GM19468 (cell line): ENCODE measurements around the gene ARHGAP15.
"Not testable (repeated sequence)": the region's sequence is repeated elsewhere in the genome, so short reads cannot be mapped to it uniquely, and the experiment has no call there.

Source experiments
- ATAC-seq: cut with Tn5 transposase; IDR thresholded peaks from one replicate; pipeline ENCODE4 v1.9.1; 2021; ENCODE audit warnings: mild to moderate bottlenecking, moderate library complexity, moderate number of reproducible peaks; ENCODE audit not compliant: unreplicated experiment; ENCODE audit errors: extremely low read depth

The ARHGAP15 gene

GRCh38 chr2:143128681-143129580 lies at the start of gene ARHGAP15:
Gene ARHGAP15 (plus strand): TSS chr2:143129419.
- ATAC-seq, result peak; percentile 86

GRCh38 chr2:143081616-143082015 lies 47.6 kb upstream of the ARHGAP15 start:
- no peak for ATAC-seq

GRCh38 chr2:143083636-143084035 lies 45.6 kb upstream of the ARHGAP15 start:
- ATAC-seq, result no peak

GRCh38 chr2:143084462-143084861 lies 44.8 kb upstream of the ARHGAP15 start:
- no peak for ATAC-seq

DNA sequence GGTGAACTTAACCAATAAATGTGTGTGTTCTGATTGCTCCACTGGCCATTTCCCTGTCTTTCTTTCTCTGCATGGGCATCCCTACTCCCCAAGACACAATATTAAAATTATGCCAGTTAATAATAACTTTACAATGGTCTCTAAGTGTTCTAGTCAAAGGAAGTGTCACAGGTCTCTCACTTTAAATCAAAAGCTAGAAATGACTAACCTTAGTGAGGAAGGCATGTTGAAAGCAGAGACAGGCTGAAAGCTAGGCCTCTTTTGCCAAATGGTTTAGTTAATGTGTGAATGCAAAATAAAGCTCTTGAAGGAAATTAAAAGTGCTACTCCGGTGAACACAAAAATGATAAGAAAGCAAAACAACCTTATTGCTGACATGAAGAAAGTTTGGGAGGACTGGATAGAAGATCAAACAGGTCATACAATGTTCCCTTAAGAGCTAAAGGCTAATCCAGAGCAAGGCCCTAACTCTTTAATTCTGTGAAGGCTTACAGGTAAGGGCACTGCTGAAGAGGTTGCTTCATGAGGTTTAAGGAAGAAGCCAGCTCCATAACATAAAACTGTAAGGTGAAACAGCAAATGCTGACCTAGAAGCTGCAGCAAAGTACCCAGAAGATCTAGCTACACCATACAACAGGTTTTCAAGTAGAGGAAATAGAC lies 44.0 kb upstream of the ARHGAP15 start:
- ATAC-seq, result peak; percentile 43

DNA sequence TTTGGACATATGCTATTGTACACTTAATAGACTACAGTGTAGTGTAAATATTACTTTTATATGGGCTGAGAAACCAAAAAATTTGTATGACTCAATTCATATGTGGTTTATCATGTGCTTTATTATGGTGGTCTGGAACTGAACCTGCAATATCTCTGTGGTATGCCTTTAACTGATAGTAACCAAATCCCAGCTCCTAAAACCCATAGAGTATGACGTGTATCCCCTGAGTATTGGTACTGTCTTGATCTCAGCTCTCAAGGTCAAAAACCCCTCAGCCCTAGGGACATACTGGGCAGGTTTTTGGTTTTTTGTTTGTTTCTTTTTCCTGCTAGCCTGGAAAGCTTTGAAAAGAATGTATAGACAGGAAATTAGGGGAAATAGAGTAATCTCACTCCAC lies 42.2 kb upstream of the ARHGAP15 start:
- no peak for ATAC-seq

- ATAC-seq, result no peak
Observed at GRCh38 chr2:143088388-143088787, 40.8 kb upstream of the ARHGAP15 start.

DNA sequence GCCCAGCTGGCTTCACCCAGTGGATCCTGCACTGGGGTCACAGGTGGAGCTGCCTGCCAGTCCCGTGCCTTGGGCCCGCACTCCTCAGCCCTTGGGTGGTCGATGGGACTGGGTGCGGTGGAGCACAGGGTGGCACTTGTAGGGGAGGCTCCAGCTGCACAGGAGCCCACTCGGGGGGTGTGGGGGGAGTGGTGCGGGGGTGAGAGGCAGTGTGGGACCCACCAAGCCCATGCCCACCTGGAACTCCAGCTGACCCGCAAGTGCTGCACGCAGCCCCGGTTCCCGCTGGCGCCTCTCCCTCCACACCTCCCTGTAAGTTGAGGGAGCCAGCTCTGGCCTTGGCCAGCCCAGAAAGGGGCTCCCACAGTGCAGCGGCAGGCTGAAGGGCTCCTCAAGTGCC lies 39.7 kb upstream of the ARHGAP15 start:
- ATAC-seq, result not testable (repeated sequence)

GRCh38 chr2:143110758-143111428 lies 18.3 kb upstream of the ARHGAP15 start:
- ATAC-seq, result peak; percentile 57

DNA sequence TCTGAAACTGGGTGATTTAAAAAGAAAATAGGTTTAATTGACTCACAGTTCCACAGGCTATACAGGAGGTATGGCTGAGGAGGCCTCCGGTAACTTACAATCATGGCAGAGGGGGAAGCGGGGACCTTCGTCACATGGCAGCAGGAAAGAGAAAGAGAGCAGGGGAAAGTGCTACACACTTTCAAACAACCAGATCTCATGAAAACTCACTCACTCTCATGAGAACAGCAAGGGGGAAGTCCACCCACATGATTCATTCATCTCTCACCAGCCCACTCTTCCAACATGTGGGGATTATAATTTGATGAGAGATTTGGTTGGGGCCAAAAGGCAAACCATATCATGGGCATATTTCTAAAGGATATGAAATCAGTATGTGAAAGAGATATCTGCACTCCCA lies 12.0 kb upstream of the ARHGAP15 start:
- no peak for ATAC-seq

GRCh38 chr2:143121079-143121478 lies 8.1 kb upstream of the ARHGAP15 start:
- no peak for ATAC-seq

DNA sequence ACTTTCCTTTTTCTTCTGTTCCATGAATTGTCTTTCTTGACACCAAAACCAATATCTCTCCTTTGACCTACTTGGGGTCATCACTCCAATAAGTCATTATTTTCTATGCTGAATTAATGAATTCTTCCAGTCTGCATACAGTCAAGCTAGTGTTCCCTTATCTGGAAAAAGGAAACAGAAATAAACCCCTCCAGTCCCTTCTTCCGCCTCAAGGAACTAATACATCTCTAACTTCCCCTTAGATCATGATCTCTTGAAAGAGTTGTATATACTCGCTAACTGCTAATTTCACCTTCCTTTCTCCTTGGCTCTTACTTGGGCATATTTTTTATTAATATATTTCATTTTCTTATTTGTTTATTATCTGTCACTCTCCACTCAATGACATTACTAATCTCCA lies 7.3 kb upstream of the ARHGAP15 start:
- no peak for ATAC-seq

DNA sequence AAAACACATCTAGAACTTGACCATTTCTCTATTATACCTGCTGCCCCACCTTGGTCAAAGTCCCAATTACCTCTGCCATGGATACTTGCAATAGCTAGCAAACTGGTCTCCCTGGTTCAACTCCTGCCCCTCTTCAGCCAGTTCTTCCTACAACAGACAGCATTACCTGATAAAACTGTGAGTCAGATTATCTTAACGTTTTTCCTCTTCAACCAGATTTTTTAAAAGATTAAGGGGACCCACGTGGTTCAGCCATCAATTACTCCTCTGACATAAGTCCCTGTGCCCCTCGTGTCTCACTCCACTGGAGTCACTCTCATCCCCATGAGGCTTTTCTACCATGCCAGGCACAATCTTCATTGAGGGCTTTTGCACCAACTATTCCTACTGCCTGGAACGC lies 5.3 kb upstream of the ARHGAP15 start:
- no peak for ATAC-seq

DNA sequence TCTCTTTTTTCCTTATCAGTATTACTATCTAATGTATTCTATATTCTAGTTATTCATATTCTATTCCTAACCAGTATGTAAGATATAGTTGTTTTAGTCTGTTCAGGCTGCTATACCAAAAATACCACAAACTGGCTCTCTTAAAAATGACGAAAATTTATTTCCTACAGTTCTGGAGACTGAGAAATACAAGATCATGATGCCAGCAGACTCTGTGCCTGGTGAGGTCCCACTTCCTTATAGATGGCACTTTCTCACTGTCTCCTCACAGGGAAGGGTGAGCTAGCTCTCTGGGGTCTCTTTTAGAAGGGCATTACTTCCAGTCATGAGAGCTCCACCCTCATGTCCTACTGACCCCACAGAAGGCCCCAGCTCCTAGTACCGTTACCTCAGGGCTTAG lies 4.8 kb upstream of the ARHGAP15 start:
- no peak for ATAC-seq

DNA sequence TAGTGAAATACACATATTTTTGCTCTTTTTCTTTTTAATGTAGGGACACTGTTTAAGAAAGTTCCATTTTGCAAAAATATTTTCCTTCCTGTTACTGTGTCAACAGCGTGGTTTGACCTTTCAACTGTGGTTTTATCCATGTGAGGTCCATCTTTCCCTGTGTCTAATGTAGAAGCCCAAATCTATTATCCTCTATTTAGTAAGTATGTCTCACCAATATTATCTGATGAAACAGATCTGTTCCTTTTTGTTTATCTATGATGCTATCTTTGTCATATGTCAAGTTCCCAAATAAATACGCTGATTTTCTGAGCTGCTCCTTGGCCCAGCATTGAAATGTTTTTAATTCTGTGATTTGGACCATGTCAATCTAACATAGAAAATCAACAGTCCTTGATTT lies 3.5 kb upstream of the ARHGAP15 start:
- no peak for ATAC-seq

- ATAC-seq, result no peak
Observed at GRCh38 chr2:143132355-143132754, 3.1 kb downstream of the ARHGAP15 start.

GRCh38 chr2:143133783-143134182 lies 4.6 kb downstream of the ARHGAP15 start:
- no peak for ATAC-seq

- no peak for ATAC-seq
Observed at GRCh38 chr2:143138292-143138691, 9.1 kb downstream of the ARHGAP15 start.

- ATAC-seq, result no peak
Observed at GRCh38 chr2:143139835-143140393, 10.7 kb downstream of the ARHGAP15 start.

GRCh38 chr2:143140864-143141661 lies 11.8 kb downstream of the ARHGAP15 start:
- peak; percentile 81 for ATAC-seq
